ENCODE data around the gene LAP3.

DNA sequence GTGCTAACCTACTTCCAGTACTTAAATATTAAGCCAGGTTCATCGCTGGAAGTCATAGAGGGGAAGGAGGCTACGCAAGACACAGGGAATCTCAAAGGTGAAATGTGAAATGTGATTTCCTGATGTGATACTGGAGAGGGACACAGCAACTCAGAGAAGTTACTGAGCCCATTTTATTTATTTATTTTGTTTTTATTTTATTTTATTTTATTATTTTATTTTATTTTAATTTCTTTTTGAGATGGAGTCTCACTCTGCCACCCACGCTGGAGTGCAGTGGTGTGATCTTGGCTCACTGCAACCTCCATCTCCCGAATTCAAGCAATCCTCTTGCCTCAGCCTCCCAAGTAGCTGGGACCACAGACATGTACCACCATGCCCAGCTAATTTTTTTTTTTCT lies 42.3 kb upstream of the LAP3 start:
- TF ChIP-seq, protein P1, sequence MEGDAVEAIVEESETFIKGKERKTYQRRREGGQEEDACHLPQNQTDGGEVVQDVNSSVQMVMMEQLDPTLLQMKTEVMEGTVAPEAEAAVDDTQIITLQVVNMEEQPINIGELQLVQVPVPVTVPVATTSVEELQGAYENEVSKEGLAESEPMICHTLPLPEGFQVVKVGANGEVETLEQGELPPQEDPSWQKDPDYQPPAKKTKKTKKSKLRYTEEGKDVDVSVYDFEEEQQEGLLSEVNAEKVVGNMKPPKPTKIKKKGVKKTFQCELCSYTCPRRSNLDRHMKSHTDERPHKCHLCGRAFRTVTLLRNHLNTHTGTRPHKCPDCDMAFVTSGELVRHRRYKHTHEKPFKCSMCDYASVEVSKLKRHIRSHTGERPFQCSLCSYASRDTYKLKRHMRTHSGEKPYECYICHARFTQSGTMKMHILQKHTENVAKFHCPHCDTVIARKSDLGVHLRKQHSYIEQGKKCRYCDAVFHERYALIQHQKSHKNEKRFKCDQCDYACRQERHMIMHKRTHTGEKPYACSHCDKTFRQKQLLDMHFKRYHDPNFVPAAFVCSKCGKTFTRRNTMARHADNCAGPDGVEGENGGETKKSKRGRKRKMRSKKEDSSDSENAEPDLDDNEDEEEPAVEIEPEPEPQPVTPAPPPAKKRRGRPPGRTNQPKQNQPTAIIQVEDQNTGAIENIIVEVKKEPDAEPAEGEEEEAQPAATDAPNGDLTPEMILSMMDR (IDR thresholded peaks at IDR 0.05; ENCODE audit: borderline replicate concordance, extremely low read depth, low read length, poor library complexity, severe bottlenecking), result no peak
- no peak for TF ChIP-seq EZH2 (IDR thresholded peaks at IDR 0.05; ENCODE audit: borderline replicate concordance, low read depth, low read length, severe bottlenecking)

Data from DND-41 (cell line).